SKM-1 (cell line): Measurements from ENCODE around the gene ACP3.
"Not testable (repeated sequence)": the region's sequence is repeated elsewhere in the genome, so short reads cannot be mapped to it uniquely, and the experiment has no call there.

Source experiments
- DNase-seq: peaks from one replicate; lab custom pipeline; 2025; ENCODE audit not compliant: unreplicated experiment; lab: John Stamatoyannopoulos, UW

ACP3 gene

GRCh38 chr3:132356568-132356967, 39.4 kb downstream of the ACP3 start:
- DNase-seq, result no peak

GRCh38 chr3:132360717-132361116, 43.5 kb downstream of the ACP3 start:
- DNase-seq, result no peak

- no peak for DNase-seq
Observed at GRCh38 chr3:132362329-132362728, 45.1 kb downstream of the ACP3 start.

GRCh38 chr3:132368515-132368914, 51.3 kb downstream of the ACP3 start:
- no peak for DNase-seq

- no peak for DNase-seq
Observed at GRCh38 chr3:132368962-132369361, 51.8 kb downstream of the ACP3 start.

GRCh38 chr3:132376945-132377354, 59.7 kb downstream of the ACP3 start:
- DNase-seq, result not testable (repeated sequence)

GRCh38 chr3:132378048-132378762, 61.0 kb downstream of the ACP3 start:
- DNase-seq, result no peak

- no peak for DNase-seq
Observed at GRCh38 chr3:132378846-132379245, 61.6 kb downstream of the ACP3 start.

GRCh38 chr3:132380920-132381319, 63.7 kb downstream of the ACP3 start:
- no peak for DNase-seq

GRCh38 chr3:132381348-132381944, 64.2 kb downstream of the ACP3 start:
- no peak for DNase-seq

GRCh38 chr3:132382267-132382666, 65.1 kb downstream of the ACP3 start:
- no peak for DNase-seq

- DNase-seq, result no peak
Observed at GRCh38 chr3:132382688-132383194, 65.5 kb downstream of the ACP3 start.

GRCh38 chr3:132386259-132386658, 69.1 kb downstream of the ACP3 start:
- no peak for DNase-seq

GRCh38 chr3:132392675-132393074, 75.5 kb downstream of the ACP3 start:
- DNase-seq, result not testable (repeated sequence)

GRCh38 chr3:132394320-132394719, 77.1 kb downstream of the ACP3 start:
- no peak for DNase-seq

- no peak for DNase-seq
Observed at GRCh38 chr3:132395126-132395525, 77.9 kb downstream of the ACP3 start.

GRCh38 chr3:132396255-132396654, 79.0 kb downstream of the ACP3 start:
- DNase-seq, result no peak

- not testable (repeated sequence) for DNase-seq
Observed at GRCh38 chr3:132396776-132397175, 79.6 kb downstream of the ACP3 start.

GRCh38 chr3:132399054-132399929, 82.1 kb downstream of the ACP3 start:
- peak; percentile 31 for DNase-seq

- DNase-seq, result no peak
Observed at GRCh38 chr3:132401255-132401654, 84.0 kb downstream of the ACP3 start.

- DNase-seq, result no peak
Observed at GRCh38 chr3:132404276-132404675, 87.1 kb downstream of the ACP3 start.

GRCh38 chr3:132405188-132405587, 88.0 kb downstream of the ACP3 start:
- no peak for DNase-seq
